Right atrium auricular region (tissue), 2 donors: Measurements from ENCODE around the gene HEBP2. TPM values are rescaled to one million over a fixed set of nuclear protein-coding genes. Genes with fewer than 3 reads are reported as not detected.

Experiments used
- DNase-seq: peaks from one replicate; pipeline ENCODE4 v3.0.0-alpha.2; 2019; ENCODE audit warnings: low spot score
- H3K27ac ChIP-seq, 2 donors: fragments of 200-600 bp; sonication (generic); 1 replicate in 1 of 2; 2 replicates in 1 of 2; pipeline ENCODE4 v1.5.1; 2016 to 2019
- H3K27me3 ChIP-seq, 2 donors: fragments of 200-600 bp; sonication (generic); one replicate each; pipeline versions ENCODE4 v1.5.1 to v1.6.0; 2017 to 2019
- H3K36me3 ChIP-seq: fragments of 200-600 bp; sonication (generic); one replicate; pipeline ENCODE4 v1.5.1; 2016
- H3K4me1 ChIP-seq, 2 donors: fragments of 200-600 bp; sonication (generic); one replicate each; pipeline versions ENCODE4 v1.5.1 to v1.6.0; 2017 to 2019
- H3K4me3 ChIP-seq, 2 donors: fragments of 200-600 bp; sonication (generic); 1 replicate in 1 of 2; 2 replicates in 1 of 2; pipeline ENCODE4 v1.5.1; 2017 to 2019; ENCODE audit warnings: mild to moderate bottlenecking in 1 of 2, moderate library complexity in 1 of 2
- H3K9me3 ChIP-seq, 2 donors: fragments of 200-600 bp; sonication (generic); one replicate each; pipeline ENCODE4 v1.5.1; 2019
- total RNA-seq, 2 donors: library from RNA; depleted of rRNA; stranded (reverse); fragments of >200 nt; gene quantifications; one replicate each; pipeline ENCODE4 v1.1.0, GENCODE V29; 2016
- TF ChIP-seq, protein P1 (sequence below), 2 donors: fragments of 200-600 bp; sonication (generic); IDR thresholded peaks; one replicate each; pipeline ENCODE4 v1.5.1; 2019; ENCODE audit warnings: antibody characterized with exemption in 2 of 2

The HEBP2 gene
- total RNA-seq, 2 donors from 2014 or later, result 41.0 to 49.2 TPM

DNA sequence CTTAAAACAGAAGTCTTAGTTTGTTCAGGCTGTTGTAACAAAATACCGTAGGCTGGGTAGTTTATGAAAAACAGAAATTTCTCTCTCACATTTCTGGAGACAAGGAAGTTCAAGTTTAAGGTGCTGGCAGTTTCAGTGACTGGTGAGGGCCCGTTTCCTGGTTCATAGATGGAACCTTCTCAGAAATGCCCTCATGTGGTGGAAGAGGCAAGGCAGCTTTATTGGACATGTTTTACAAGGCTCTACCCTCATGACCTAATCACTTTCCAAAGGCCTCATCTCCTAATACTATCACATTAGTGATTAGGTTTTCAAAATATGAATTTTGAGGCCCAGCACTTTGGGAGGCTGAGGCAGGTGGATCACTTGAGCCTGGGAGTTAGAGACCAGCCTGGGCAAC lies 2.4 kb downstream of the HEBP2 start:
- H3K36me3 ChIP-seq, result peaks cover 39% of the 10 kb centered on the region
- H3K4me1 ChIP-seq, result peaks cover 0 to 12% of the 10 kb centered on the region in 2 donors
- no peaks in the 10 kb centered on the region for H3K27me3 ChIP-seq
- H3K4me3 ChIP-seq, result no peak overlapping the region
- no peaks in the 10 kb centered on the region for H3K9me3 ChIP-seq
- H3K27ac ChIP-seq, result no peak overlapping the region
- TF ChIP-seq, protein P1, sequence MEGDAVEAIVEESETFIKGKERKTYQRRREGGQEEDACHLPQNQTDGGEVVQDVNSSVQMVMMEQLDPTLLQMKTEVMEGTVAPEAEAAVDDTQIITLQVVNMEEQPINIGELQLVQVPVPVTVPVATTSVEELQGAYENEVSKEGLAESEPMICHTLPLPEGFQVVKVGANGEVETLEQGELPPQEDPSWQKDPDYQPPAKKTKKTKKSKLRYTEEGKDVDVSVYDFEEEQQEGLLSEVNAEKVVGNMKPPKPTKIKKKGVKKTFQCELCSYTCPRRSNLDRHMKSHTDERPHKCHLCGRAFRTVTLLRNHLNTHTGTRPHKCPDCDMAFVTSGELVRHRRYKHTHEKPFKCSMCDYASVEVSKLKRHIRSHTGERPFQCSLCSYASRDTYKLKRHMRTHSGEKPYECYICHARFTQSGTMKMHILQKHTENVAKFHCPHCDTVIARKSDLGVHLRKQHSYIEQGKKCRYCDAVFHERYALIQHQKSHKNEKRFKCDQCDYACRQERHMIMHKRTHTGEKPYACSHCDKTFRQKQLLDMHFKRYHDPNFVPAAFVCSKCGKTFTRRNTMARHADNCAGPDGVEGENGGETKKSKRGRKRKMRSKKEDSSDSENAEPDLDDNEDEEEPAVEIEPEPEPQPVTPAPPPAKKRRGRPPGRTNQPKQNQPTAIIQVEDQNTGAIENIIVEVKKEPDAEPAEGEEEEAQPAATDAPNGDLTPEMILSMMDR (IDR thresholded peaks at IDR 0.05), result no peak
- no peak for DNase-seq

GRCh38 chr6:138410048-138410735 lies 6.2 kb downstream of the HEBP2 start:
- no peak for DNase-seq
- Histone ChIP-seq H3K9me3 (no peaks in the 10 kb centered on the region), H3K4me1 (peaks cover 0 to 4% of the 10 kb centered on the region in 2 donors), H3K36me3 (peaks cover 63% of the 10 kb centered on the region), H3K27ac (no peak overlapping the region), H3K27me3 (no peaks in the 10 kb centered on the region), H3K4me3 (no peak overlapping the region)
- TF ChIP-seq, protein P1 (IDR thresholded peaks at IDR 0.05), result no peak

DNA sequence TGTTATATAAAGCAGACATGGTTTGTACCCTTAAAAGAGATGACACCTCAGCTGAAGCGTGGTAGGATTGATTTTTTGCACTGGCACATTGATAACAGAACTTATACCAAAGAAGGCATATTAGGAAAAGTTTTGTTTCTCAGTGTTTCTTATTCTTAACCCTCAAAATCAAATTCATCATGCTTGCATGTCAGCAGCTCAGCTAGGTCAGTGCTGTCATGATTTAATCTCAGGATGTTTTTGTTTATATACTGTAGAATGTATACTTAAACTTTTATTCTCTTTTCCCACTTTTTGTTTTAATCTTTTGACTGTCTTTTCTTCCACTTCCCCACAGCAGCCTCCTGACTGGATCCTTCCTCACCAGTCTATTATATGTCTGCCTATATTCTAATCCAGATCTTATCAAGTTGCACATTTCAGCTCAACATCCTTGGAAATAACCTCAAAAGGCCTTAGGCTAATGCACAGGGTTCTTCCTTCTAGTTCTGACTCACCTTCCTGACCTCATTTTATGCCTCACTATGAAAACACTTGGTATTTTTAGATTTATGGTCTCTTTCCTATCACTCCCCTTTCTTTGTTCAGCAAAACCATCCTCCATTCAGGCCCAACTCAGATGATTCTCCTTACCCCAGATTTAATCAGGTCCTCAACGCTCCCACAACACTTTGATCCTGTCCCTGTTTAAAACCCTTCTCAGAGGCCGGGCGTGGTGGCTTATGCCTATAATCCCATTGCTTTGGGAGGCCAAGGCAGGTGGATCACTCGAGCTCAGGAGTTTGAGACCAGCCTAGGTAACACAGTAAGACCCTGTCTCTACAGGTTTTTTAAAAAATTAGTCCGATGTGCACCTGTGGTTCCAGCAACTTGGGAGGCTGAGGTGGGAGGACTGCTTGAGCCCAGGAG lies 7.2 kb downstream of the HEBP2 start:
- Histone ChIP-seq H3K27ac (no peak overlapping the region), H3K27me3 (no peaks in the 10 kb centered on the region), H3K36me3 (peaks cover 55% of the 10 kb centered on the region), H3K4me3 (no peak overlapping the region), H3K4me1 (no peaks in the 10 kb centered on the region), H3K9me3 (no peaks in the 10 kb centered on the region)
- no peak for DNase-seq
- TF ChIP-seq, protein P1 (IDR thresholded peaks at IDR 0.05), result no peak

- no peak for DNase-seq
- H3K36me3 ChIP-seq, result peaks cover 32% of the 10 kb centered on the region
- H3K27me3 ChIP-seq, result no peaks in the 10 kb centered on the region
- no peak overlapping the region for H3K4me3 ChIP-seq
- no peaks in the 10 kb centered on the region for H3K9me3 ChIP-seq
- H3K27ac ChIP-seq, result no peak overlapping the region
- TF ChIP-seq, protein P1 (IDR thresholded peaks at IDR 0.05), result no peak
- no peaks in the 10 kb centered on the region for H3K4me1 ChIP-seq
Measured at GRCh38 chr6:138415125-138415524, 11.1 kb downstream of the HEBP2 start.

DNA sequence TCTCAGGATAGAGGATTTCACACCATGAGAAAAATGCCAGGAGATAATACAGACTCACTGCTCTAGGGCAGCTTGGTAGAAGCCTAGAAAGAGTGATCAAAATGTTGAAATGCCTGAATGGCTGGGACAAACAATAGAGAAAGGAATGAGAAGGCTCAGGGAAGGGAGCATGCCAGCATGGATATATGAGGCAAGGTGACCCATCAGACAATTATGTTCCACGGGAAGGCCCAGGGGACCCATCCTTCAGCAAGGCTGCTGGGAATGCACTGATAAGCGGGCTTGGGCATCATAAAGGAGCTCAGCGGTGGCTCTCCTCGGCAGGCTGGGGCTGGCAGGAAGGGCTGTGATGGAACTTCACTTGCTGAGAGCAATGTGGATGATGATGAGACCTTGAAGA lies 12.2 kb downstream of the HEBP2 start:
- Histone ChIP-seq H3K27me3 (no peaks in the 10 kb centered on the region), H3K27ac (no peak overlapping the region)

More for the DNA sequence above, 12.2 kb downstream of the HEBP2 start:
- Histone ChIP-seq H3K4me3 (no peak overlapping the region), H3K9me3 (no peaks in the 10 kb centered on the region), H3K4me1 (no peaks in the 10 kb centered on the region), H3K36me3 (peaks cover 25% of the 10 kb centered on the region)
- no peak for DNase-seq
- TF ChIP-seq, protein P1 (IDR thresholded peaks at IDR 0.05), result no peak
